HuH-7 (cell line): ENCODE measurements around the gene PSD2.
"Not testable (repeated sequence)": the region's sequence is repeated elsewhere in the genome, so short reads cannot be mapped to it uniquely, and the experiment has no call there.

Experiments
- DNase-seq: peaks from one replicate; pipeline ENCODE4 v3.0.0; 2011; ENCODE audit warnings: low spot score

Gene PSD2

DNA sequence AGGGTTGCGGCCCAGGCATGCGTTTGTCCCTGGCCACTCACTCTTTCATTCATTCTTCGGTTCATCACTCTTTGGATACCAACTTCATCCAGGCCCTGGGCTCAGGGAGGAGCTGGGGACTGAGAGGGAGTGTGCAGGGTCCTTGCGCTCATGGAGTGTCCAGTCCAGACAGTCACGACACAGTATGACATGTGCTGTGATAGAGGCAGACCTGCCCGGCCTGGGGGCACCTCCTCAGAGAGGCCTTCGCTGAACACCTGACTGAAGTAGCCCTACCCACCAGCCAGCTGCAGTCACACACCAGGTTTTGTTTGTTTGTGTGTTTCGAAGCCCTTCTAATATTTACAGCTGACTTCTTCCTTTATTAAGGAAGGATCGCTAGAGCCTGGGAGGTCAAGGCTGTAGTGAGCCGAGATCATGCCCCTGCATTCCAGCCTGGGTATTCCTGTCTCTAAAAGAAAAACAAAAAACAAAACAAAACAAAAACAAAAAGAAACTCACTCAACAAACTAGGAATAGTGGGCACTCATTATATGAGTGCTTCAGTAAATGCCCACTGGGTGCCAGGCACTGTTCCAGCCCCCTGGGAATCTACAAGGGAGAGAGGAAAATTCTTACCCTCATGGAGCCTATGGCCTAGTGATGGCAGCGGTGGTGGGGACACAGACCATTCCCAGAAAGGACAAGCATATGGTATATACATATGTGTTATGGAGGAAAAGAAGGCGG lies 6.3 kb upstream of the PSD2 start:
- no peak for DNase-seq

DNA sequence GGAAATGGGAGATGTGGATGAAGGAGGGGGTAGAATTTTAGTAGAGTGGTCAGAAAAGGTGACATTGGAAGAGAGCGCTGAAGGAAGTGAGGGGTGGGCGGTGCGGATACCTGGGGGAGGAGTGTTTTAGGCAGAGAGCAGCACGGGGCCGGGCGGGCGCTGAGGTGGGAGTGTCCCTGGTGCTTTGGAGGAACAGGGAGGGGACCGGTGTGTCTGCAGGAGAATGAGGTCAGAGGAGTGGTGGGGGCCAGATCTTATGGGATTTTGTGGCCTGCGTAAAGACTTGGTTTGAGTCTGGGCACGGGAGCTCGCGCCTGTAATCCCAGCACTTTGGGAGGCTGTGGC lies 5.8 kb upstream of the PSD2 start:
- no peak for DNase-seq

DNA sequence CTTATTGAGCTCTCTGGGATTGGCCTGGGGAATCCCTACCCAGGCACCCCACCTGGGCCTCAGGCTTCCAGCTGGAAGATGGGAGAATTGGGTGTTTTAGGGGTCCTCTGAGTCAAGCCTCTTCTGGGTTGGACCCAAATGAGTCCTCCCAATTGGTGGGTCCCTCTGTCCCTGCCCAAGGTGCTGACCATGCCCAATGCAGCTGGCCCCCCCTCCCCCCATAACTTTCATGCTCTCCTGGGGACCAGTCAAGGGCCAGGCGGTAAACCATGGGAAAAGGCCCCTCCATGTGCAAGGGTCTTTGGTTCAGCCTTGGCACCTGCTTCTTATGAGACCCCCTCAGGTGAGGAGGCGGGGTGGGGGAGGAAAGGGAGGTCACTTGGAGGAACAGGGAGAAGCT lies 3.4 kb upstream of the PSD2 start:
- DNase-seq: no peak

DNA sequence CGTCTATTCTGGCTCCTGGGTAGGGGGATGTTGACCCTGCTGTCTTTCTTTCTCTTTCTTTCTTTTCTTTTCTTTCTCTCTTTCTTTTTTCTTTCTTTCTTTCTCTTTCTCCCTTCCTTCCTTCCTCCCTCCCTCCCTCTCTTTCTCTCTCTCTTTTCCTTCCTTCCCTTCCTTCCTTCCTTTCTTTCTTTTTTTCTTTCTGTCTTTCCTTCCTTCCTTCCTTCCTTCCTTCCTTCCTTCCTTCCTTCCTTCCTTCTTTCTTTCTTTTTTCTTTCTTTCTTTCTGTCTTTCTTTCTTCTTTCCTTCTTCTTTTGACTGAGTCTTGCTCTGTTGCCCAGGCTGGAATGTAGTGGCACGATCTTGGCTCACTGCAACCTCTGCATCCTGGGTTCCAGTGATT lies 3.0 kb upstream of the PSD2 start:
- DNase-seq: not testable (repeated sequence)

DNA sequence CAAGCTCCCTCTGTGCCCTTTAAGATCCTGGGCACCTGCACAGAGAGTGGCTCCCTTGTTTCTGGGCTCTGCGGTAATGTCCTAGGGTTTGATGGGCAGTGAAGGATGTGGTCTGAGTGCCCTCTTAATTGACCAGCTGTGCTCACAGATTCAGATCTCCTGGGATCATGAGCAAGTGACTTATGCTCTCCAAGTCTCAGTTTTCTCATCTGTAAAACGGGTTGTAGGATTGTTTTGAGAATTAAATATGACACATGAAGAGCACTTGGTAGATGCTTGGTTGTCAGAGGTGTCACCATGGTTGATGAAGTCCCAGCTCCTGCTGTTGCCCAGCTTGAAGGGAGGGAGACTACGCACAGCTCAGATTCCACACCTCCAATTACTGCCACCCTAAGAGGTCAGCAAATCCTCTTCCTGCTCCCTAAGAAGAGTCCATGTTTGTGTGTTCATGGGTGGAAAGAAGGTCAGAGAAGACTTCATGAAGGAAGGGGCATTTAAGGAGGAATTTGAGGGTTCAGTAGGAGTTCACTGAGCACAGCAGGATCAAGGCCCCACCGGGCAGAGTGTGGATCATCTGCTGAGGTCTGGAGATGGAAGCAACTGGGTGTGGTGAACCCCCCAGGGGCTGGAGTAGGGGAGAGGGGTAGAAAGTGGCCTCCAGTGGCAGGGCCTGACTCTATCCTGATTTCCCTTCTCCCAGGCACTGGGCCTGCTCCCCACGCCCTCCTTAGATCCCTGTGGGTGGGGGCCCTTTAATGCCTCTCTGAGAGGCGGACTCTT lies 1.4 kb upstream of the PSD2 start:
- DNase-seq: no peak

DNA sequence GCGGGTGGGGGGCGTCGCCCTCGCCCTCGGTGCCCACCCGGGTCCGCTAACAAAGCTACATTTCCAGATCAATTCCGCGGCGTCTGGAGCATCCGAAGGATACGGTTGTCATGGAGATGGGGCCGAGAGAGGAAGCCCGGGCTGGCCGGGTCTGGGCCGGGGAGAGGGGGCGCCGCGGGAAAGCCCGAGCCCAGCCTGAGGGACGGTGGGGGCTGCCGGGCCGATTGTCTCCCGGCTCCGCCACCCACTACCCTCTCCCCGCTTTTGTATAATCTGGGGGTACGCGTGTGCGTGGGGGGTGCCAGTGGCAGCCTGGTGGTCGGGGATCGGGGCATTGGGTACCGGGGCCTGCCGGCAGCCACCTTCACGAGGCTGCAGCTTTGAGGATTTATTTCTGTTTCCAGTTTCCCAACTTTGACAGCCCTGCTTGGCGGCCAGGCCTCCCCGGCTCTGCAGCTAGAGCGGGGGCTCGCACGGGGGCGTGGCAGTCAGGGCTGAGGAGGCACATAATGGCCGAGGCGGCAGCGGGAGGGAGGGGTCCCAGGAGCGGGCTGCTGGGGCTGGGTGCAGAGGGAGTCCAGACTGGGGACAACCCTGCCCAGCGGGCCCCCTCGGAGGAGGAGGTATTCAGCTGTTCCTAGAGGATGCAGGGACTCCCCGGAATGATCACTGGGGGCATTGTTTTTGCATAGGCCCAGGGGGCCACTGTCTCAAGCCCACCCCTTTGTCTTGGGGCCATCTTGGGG lies 626 bp downstream of the PSD2 start:
- DNase-seq: no peak

DNA sequence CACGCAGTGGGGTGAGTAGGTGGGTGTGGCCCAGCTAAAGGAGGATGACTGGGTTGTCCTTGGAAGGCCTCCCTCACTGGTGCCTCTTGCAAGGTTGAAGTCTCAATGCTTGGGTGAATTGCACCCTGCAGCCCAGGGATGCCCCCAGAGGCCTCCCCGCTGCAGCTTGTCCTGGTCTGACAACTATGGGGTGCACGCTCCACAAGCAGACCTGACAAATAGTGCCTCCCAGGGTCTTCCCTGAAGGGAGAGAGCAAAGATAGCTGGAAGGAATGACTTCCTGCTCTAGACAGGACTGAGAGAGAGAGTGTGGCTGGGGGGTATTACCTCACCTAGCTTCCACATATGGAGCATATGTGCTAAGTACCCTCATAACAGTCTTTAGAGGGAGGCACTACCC lies 1.7 kb downstream of the PSD2 start:
- DNase-seq: no peak

DNA sequence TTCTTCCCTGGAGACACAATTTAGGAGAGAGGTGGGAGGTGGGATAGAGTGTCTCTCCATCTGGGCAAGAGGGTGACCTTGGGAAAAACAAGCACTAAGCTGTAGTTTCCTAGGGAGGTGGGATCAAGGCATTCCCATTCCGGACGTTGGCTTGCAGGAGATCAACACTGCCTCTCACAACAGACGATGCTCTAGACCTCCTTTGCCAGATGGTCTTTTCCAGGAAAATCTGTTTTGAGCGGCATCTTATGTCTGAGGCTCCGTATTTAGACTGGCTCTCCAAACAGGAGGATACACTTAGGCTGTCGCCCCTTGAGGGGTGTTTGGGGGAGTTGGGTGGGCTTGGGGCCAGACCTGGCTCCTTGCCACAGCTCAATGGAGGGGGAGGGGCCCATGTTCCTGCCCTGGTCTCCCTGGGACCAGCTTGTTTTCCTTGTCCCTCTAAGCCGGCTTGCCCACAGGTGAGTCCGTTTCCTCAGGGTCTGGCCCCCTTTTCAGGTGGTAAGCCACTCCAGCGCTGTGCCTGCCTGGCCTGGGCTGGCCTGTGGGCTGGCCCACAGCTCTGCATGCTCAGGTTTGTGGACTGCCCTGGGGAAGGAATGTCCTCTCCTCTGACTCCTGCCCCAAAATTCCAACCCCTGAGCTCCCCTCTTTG lies 2.4 kb downstream of the PSD2 start:
- DNase-seq: no peak

DNA sequence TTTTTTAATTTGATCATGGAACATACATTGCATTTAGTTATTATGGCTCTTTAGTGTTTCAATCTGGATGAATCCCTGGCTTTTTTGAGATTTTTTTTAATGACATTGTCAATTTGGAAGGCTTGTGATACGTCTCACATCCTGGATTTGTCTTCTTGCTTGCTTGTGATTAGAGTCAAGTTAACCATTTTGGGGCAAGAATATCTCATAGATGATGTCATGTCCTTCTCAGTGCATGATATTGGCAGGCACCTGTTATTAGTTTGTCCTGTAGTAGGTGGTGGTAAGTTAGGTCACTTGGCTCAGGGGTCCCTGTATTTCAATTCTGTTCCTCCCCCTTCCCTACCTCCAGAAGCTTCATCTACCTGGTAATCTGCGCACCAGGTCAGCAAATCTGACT lies 3.3 kb downstream of the PSD2 start:
- DNase-seq: no peak

DNA sequence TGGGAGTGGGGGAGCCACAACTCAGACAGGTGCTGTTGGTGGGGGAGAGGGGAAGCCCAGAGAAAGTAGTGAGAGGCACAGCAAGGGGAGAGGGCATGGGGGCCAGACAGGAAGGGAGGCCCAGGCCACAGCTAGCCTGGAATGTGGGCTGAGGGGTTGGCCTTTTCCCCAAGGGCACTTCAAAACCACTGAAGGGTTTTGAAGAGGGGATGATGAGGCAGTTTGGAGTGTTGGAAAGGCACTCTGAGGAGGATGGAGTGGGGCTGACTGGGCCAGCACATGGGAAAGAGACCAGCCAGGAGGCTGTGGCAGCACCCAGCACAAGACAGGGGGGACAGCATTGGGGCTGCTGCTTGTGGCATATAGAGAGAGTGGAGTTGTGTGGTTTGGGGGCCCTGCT lies 3.8 kb downstream of the PSD2 start:
- DNase-seq: no peak

DNA sequence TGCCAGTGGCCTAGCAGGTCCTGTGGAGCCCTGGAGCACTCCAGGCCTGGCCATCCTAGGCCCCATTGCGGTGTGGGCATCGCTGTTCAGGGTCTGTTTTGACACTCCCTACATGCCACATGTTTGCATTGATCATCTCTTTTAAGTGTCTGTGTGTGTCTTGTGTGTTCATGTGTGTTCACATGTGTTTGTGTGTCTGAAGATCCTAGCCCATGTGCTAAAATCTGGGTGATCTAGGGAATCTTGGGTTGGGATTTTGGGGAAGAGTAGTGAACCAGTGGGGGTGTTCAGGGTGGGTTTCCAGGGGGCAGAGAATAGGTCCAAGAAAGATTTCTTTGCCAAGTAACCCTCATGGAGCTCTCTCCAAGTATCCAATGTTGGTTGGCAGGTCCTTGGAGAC lies 8.4 kb downstream of the PSD2 start:
- DNase-seq: no peak

DNA sequence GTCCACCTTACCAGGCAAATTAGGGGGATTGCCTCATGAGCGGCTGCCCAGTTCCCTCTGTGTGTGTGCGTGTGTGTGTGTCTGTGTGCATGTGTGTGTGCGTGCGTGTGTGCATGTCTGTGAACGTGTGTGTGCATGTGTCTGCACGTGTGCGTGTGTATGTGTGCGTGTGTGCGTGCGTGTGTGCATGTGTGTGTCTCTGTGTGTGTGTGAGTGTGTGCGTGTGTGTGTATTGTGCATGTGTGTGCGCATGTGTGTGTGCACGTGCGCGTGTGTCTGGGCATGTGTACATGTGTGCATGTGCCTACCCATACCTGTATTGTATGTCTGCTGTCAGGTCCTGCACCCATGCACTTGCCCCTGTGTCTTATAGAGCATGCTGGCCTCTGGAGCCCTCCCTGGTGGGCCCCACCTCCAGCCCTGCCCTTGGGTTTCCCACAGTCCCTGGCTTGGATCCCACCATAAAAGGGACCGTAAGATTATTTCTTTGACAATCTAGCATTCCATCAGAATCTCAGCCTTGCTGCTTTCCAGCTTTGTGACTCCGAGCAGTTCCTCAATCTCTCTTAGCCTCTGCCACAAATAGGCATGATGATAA lies 9.3 kb downstream of the PSD2 start:
- DNase-seq: no peak

DNA sequence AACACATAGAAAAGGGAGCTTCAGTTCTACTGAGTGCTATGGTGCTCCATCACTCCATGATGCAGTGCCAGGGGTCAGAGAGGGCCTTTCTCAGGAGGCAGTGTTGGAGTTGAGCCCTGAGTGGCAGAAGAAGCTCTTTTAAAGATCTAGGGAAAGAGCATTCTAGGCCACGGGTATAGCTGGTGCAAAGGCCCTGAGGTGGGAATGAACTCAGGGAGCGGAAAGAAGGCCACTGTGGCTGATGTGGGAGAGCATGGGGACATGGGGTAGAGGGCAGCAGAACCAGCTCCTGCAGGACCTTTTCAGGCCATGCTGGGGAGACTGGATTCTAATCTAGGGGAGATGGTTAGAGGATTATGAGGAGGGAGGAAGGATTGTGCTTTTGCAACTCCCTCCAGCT lies 9.9 kb downstream of the PSD2 start:
- DNase-seq: no peak

DNA sequence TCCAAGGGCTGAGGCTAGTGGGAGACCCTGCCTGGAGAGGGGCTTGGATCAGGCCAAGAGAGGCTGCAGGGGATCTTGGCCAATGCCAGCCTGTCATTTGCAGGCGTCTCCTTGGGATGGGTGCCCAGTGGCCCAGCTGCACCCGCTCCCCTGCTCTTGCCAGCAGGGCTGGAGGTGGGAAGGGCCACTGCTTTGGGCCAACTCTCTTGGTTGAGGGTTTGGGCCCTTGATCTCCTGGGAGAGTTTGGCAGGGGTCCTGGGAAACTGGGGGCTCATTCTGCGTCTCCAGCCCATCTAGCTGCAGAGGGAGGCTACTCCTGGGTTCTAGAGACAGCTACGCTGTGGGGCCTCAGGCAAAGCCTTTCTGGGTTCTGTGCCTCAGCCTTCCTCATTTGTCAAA lies 10.5 kb downstream of the PSD2 start:
- no peak for DNase-seq

DNA sequence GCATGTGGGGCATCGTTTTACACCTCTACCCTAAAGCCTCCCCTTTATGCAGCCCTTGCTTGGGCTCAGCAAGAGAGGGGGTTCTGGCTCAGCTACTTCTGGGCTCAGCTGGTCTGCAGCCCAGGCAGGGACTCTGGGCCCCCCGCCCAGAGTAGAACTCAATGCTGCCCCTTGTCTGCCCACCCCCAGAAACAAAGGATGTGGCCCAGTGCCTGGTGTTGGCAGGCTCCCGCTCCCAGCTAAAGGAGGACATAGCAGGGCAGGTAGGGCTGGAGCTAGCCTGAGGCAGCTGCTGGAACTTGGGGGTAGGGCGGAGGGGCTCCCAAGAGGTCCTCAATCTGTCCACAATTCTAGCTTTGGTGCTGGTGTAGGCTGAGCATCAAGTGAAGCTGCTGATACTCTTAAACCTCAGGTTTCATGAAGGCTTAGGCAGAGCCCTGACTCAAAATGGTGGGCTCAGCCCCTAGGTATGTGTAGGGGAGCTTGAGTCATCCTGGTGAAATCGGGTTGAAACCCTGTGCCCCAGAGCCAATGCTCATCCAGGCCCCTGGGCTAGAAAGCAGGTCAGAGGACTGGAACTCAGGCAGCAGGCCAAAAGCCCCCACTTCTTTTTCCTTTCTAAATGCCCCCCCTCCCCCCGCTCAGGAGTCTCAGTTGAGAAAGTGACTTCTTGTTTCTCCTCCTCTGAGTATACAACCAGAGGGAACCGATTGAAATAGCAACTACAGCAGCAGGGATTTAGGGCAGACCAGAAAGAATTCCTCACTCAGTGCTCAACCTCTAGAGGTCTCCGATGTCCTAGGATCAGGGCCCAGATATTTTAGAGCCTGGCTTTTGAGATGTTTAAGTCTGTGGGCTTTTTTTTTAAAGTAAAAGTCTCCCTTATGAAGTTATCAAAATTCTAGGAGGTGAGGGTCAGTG lies 11.4 kb downstream of the PSD2 start:
- DNase-seq: no peak

DNA sequence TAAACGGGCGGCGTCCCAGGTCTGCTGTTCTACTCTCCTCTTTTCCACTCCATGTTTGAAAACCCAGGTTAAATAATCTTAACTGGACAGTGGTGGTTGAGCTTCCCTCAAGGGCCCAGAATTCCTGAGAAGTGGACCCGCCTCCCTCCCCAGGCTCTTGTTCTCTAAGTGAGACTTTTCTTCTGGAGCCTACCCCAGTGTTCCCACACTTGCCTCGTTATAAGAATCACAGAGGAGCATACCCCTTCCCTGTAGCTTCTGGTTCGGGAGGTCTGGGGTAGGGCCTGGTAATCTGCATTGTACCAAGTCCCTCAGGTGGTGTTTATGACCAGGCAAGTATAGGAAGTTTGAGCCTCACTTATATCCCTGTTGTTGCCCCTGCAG lies 12.0 kb downstream of the PSD2 start:
- DNase-seq: no peak

DNA sequence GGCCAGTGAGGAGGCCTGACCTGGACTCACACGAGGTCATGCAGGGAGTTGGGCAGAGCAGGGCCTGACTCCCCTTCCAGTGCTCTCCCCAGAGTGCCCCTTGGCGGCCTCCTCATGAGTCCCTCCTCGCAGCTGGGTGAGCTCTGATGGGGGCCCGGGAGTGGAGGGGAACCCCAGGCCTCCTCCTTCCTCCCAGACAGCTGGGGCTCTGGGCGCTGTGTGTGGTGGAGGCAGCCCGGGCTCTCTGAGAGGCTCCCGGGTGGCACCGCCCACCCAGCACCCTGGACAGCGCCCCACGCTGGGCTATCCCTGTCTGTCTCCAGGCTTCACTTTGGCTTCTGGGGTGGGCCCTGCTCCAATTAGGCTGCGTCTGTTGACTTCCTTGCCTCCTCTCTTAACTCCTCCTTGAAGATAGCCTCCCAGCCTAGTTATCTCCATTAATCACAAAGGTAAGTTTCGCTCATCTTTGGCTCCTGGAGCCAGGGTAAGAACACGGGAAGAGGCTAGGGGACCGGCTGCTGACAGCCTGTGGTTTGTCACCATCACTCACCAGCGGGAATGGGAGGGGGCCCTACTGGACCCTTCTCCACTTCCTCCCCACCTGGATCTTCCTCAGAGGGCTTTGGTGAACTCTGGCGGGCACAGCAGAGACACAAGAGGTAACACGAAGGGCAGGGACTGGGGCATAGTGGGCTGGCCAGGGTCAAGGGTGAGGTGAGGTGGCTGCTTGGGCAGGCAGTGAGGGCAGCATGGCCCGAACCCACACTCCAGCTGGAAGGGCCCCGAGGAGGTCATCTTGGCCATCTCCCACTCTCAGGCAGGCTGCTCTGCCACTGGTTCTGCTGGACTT lies 13.1 kb downstream of the PSD2 start:
- DNase-seq: peak; percentile 64

DNA sequence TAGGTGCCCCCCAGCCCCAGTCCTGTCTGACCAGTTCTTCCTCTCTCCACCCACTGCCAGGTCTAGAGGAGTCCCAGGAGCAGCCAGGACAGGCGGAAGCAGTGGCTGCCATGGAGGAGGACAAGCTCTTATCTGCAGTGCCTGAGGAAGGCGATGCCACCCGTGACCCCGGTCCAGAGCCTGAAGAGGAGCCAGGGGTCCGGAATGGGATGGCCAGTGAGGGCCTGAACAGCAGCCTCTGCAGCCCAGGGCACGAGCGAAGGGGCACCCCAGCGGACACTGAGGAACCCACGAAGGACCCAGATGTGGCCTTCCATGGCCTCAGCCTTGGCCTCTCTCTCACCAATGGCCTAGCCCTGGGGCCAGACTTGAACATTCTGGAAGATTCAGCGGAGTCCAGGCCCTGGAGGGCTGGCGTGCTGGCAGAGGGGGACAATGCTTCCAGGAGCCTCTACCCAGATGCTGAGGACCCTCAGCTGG lies 13.8 kb downstream of the PSD2 start:
- DNase-seq: no peak

DNA sequence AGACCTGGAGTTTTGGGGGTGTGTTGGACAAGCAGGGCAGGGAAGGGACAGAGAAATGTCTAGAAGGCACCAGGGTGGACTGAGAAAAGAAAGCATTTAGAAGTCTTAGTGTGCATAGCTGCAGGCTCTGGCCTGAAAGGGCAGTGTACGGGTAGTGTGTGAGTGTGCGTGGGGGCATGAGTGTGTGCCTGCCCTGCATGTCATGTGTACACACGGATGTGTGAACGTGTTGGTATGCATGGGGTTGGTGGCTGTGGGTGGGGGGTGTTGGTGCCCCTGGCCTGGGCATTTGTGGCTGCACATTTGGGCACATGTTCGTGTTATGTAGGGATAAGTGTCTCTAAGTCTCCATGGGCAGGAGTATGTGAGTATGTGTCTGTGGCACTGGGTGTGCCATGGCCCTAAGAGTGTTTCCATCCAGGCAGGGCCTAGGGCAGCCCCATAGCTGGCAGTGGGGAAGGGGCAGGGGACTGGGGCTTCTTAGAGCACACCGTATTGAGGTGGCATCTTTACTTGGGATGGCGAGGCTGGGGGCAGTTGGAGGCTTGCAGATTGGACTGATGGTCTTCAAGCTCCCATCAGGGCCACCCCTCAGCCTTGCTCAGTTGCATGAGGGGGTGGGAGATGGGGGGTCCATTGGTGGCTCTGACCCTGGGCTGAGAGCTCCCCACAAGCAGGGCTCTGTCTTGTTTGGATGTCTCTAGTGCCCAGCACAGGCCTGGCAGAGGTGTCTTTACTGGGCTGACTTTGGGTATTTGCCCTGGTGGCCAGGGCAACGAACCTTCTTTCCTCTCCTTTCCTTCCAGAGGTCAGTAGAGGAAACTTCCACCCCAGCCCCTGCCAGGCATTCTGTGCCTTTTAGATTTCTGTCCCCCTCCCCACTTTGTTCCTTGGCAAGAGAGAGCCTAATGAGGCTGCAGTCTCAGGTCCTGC lies 15.0 kb downstream of the PSD2 start:
- no peak for DNase-seq
